Chondrocyte (in vitro differentiated cells): Measurements from ENCODE around the gene TBC1D17. TPM values are rescaled to one million over a fixed set of nuclear protein-coding genes. Genes with fewer than 3 reads are reported as not detected.
A peak's percentile ranks its signal among the peaks of the same experiment; 100 is the strongest.

Experiments used
- DNase-seq: peaks from one replicate; pipeline ENCODE4 v3.0.0; 2021; ENCODE audit warnings: mixed read lengths, low spot score
- H3K27ac Mint-ChIP-seq: one replicate; pipeline ENCODE4 v1.8.0; 2021; ENCODE audit warnings: mild to moderate bottlenecking, moderate library complexity, mixed read lengths; ENCODE audit not compliant: unreplicated experiment
- H3K27me3 Mint-ChIP-seq: 2 replicates; pipeline ENCODE4 v1.8.0; 2021; ENCODE audit warnings: low read depth, mixed read lengths
- H3K36me3 Mint-ChIP-seq: 2 replicates; pipeline ENCODE4 v1.8.0; 2021; ENCODE audit warnings: low read depth, mixed read lengths
- H3K4me1 Mint-ChIP-seq: 2 replicates; pipeline ENCODE4 v1.8.0; 2021; ENCODE audit warnings: low read depth, mild to moderate bottlenecking, mixed read lengths
- H3K4me3 Mint-ChIP-seq: one replicate; pipeline ENCODE4 v1.8.0; 2021; ENCODE audit warnings: mild to moderate bottlenecking, moderate library complexity, mixed read lengths; ENCODE audit not compliant: unreplicated experiment
- H3K9me3 Mint-ChIP-seq: 2 replicates; pipeline ENCODE4 v1.8.0; 2021; ENCODE audit warnings: low read depth, mixed read lengths
- CTCF ChIP-seq: fragments of 200-600 bp; sonication (generic); IDR thresholded peaks from 2 replicates; pipeline ENCODE4 v1.5.0; 2021; ENCODE audit warnings: antibody characterized with exemption, mild to moderate bottlenecking, moderate library complexity
- total RNA-seq: library from RNA; stranded (reverse); gene quantifications from 3 replicates; pipeline ENCODE4 v1.2.1, GENCODE V29; 2021

The TBC1D17 gene
- total RNA-seq, 1 donor from 2014 or later = 44.8 TPM

GRCh38 chr19:49929121-49929610 lies 51.7 kb downstream of the TBC1D17 start, which contains the start of the genes ATF5 and NUP62:
TSS of gene ATF5 (plus strand) at chr19:49929205. CDS start at chr19:49930851, 1,646 bp downstream.
TSS of gene NUP62 (minus strand) at chr19:49929504. CDS start at chr19:49909807, 19,697 bp downstream.
- no peaks in the 10 kb centered on the region for H3K9me3 Mint-ChIP-seq
- no peak for TF ChIP-seq CTCF
- H3K36me3 Mint-ChIP-seq = peaks cover 18% of the 10 kb centered on the region
- no peaks in the 10 kb centered on the region for H3K27me3 Mint-ChIP-seq
- peak within 1 kb of the TSS; percentile 99 for H3K27ac Mint-ChIP-seq
- peaks cover 47% of the 10 kb centered on the region for H3K4me1 Mint-ChIP-seq
- DNase-seq = peak; percentile 95
- H3K4me3 Mint-ChIP-seq = peak within 1 kb of the TSS; percentile 81

- peaks cover 18% of the 10 kb centered on the region for H3K36me3 Mint-ChIP-seq
- H3K27ac Mint-ChIP-seq = peak overlapping the region; percentile 99
- peak; percentile 96 for DNase-seq
- no peak for TF ChIP-seq CTCF
- peaks cover 40% of the 10 kb centered on the region for H3K4me1 Mint-ChIP-seq
- no peaks in the 10 kb centered on the region for H3K27me3 Mint-ChIP-seq
- H3K4me3 Mint-ChIP-seq = peak overlapping the region; percentile 81
- H3K9me3 Mint-ChIP-seq = no peaks in the 10 kb centered on the region
Observed at GRCh38 chr19:49929611-49930482, 52.3 kb downstream of the TBC1D17 start.

GRCh38 chr19:49930483-49931011 lies 53.0 kb downstream of the TBC1D17 start:
- DNase-seq = no peak
- H3K27me3 Mint-ChIP-seq = no peaks in the 10 kb centered on the region

GRCh38 chr19:49931293-49932040 lies 54.0 kb downstream of the TBC1D17 start:
- Mint-ChIP-seq H3K27me3 (no peaks in the 10 kb centered on the region), H3K9me3 (no peaks in the 10 kb centered on the region), H3K4me1 (peaks cover 34% of the 10 kb centered on the region), H3K4me3 (peak overlapping the region; percentile 81), H3K36me3 (peaks cover 13% of the 10 kb centered on the region), H3K27ac (peak overlapping the region; percentile 53)
- peak; percentile 1 for DNase-seq
- no peak for TF ChIP-seq CTCF

More at GRCh38 chr19:49930483-49931011, 53.0 kb downstream of the TBC1D17 start:
- Mint-ChIP-seq H3K4me3 (peak overlapping the region; percentile 81), H3K4me1 (peaks cover 37% of the 10 kb centered on the region), H3K9me3 (no peaks in the 10 kb centered on the region), H3K27ac (peak overlapping the region; percentile 99), H3K36me3 (peaks cover 15% of the 10 kb centered on the region)
- TF ChIP-seq CTCF = no peak

GRCh38 chr19:49932041-49932451 lies 54.5 kb downstream of the TBC1D17 start:
- Mint-ChIP-seq H3K4me1 (peaks cover 32% of the 10 kb centered on the region), H3K9me3 (no peaks in the 10 kb centered on the region), H3K27me3 (no peaks in the 10 kb centered on the region), H3K27ac (no peak overlapping the region), H3K4me3 (no peak overlapping the region), H3K36me3 (peaks cover 12% of the 10 kb centered on the region)
- no peak for TF ChIP-seq CTCF
- peak; percentile 1 for DNase-seq
